ENCODE measurements around the gene VPS33A.
A peak's percentile ranks its signal among the peaks of the same experiment; 100 is the strongest.

The VPS33A gene

GRCh38 chr12:122185079-122185478, 81.2 kb downstream of the VPS33A start:
- in situ Hi-C loops (cut with MboI; ENCODE audit: low sequenced_read_pairs, unreplicated experiment) = no loop called here
- no peak for TF ChIP-seq CTCF (IDR thresholded peaks at IDR 0.05; ENCODE audit: borderline replicate concordance, control extremely low read depth, extremely low read depth, insufficient read depth, missing control alignments)
- no peak for DNase-seq (ENCODE audit: low spot score)

- in situ Hi-C loops (cut with MboI; ENCODE audit: low sequenced_read_pairs, unreplicated experiment) = no loop called here
- DNase-seq (ENCODE audit: low spot score) = no peak
- no peak for TF ChIP-seq CTCF (IDR thresholded peaks at IDR 0.05; ENCODE audit: borderline replicate concordance, control extremely low read depth, extremely low read depth, insufficient read depth, missing control alignments)
These were observed 81.8 kb downstream of the VPS33A start for GRCh38 chr12:122184517-122184916.

GRCh38 chr12:122183588-122183940, 82.7 kb downstream of the VPS33A start:
- no peak for TF ChIP-seq CTCF (IDR thresholded peaks at IDR 0.05; ENCODE audit: borderline replicate concordance, control extremely low read depth, extremely low read depth, insufficient read depth, missing control alignments)
- in situ Hi-C loops (cut with MboI; ENCODE audit: low sequenced_read_pairs, unreplicated experiment) = no loop called here
- DNase-seq (ENCODE audit: low spot score) = no peak

GRCh38 chr12:122182887-122183587, 83.3 kb downstream of the VPS33A start, which contains the start of gene LRRC43:
Gene LRRC43, plus strand, starts transcription at chr12:122183123. Its CDS starts 22 bp downstream, at chr12:122183145.
- peak; percentile 76 for DNase-seq (ENCODE audit: low spot score)
- in situ Hi-C loops (cut with MboI; ENCODE audit: low sequenced_read_pairs, unreplicated experiment) = no loop called here
- no peak for TF ChIP-seq CTCF (IDR thresholded peaks at IDR 0.05; ENCODE audit: borderline replicate concordance, control extremely low read depth, extremely low read depth, insufficient read depth, missing control alignments)

All from GM13976 (cell line).